ENCODE measurements around the gene SLC52A3.
"Not testable (repeated sequence)": the region's sequence is repeated elsewhere in the genome, so short reads cannot be mapped to it uniquely, and the experiment has no call there.

The SLC52A3 gene

GRCh38 chr20:725491-725890, 42.8 kb downstream of the SLC52A3 start:
- DNase-seq = no peak

- not testable (repeated sequence) for DNase-seq
Measured at GRCh38 chr20:724797-725196, 43.5 kb downstream of the SLC52A3 start.

GRCh38 chr20:723756-724155, 44.5 kb downstream of the SLC52A3 start:
- no peak for DNase-seq

- no peak for DNase-seq
Measured at GRCh38 chr20:722822-723644, 45.3 kb downstream of the SLC52A3 start.

GRCh38 chr20:721876-722275, 46.4 kb downstream of the SLC52A3 start:
- DNase-seq = no peak

- DNase-seq = no peak
Measured at GRCh38 chr20:719816-720215, 48.5 kb downstream of the SLC52A3 start.

- no peak for DNase-seq
Measured at GRCh38 chr20:719068-719467, 49.2 kb downstream of the SLC52A3 start.

GRCh38 chr20:717832-718231, 50.5 kb downstream of the SLC52A3 start:
- DNase-seq = no peak

GRCh38 chr20:717271-717670, 51.0 kb downstream of the SLC52A3 start:
- no peak for DNase-seq

- DNase-seq = no peak
Measured at GRCh38 chr20:714453-714852, 53.8 kb downstream of the SLC52A3 start.

- DNase-seq = no peak
Measured at GRCh38 chr20:711576-711975, 56.7 kb downstream of the SLC52A3 start.

- DNase-seq = no peak
Measured at GRCh38 chr20:710780-711450, 57.4 kb downstream of the SLC52A3 start.
